GM21528 (cell line): Measurements from ENCODE around the gene USP21.
"Not testable (repeated sequence)": the region's sequence is repeated elsewhere in the genome, so short reads cannot be mapped to it uniquely, and the experiment has no call there.

Source experiments
- ATAC-seq: cut with Tn5 transposase; IDR thresholded peaks from one replicate; pipeline ENCODE4 v1.9.1; 2021; ENCODE audit warnings: mild to moderate bottlenecking, moderate library complexity; ENCODE audit not compliant: unreplicated experiment, low FRiP score

Gene USP21, protein sequence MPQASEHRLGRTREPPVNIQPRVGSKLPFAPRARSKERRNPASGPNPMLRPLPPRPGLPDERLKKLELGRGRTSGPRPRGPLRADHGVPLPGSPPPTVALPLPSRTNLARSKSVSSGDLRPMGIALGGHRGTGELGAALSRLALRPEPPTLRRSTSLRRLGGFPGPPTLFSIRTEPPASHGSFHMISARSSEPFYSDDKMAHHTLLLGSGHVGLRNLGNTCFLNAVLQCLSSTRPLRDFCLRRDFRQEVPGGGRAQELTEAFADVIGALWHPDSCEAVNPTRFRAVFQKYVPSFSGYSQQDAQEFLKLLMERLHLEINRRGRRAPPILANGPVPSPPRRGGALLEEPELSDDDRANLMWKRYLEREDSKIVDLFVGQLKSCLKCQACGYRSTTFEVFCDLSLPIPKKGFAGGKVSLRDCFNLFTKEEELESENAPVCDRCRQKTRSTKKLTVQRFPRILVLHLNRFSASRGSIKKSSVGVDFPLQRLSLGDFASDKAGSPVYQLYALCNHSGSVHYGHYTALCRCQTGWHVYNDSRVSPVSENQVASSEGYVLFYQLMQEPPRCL

DNA sequence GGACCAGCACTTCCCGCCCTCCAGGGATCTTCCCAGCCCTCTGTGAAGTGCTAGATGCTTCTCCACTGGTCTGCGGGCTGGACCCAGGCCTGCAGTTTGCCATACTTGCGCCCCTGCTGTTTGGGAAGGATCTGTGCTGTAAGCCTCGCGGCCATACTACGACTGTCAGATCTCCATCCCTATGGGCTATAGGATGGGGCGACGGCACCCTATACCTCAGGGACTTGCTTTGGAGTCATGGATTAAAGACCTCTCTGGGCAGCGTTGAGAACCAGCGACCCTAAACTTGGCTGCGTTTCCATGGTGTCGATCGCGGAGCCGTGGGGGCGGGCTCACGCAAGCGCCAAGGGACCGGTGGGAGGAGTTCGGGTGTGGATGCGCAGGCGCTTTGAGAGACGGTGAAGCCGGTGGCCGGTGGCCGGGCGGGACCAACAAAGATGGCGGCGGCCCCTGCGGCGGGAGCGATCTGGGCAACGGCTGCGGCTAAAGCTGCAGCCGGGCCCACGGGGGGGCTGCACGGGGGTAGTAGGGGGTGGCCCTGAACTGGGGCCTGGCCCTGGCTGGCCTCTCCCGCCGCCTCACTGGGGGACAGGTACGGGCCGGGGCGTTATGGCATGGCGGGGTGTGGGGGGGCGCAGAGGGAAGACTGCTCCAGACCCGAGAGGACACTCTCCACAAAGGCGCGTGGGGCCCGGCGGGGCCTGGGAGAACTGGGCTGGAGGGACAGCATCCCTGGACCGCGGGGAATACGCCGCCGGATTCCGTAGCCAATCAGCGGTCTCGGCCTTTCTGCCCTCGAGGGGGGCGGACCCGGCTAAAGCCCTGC lies at the start of gene USP21:
Gene USP21 (plus strand): TSS at position 414 of the 826 bp plus-strand sequence. CDS start 1,141 bp downstream, outside the sequence.
- ATAC-seq, result peak; percentile 59

DNA sequence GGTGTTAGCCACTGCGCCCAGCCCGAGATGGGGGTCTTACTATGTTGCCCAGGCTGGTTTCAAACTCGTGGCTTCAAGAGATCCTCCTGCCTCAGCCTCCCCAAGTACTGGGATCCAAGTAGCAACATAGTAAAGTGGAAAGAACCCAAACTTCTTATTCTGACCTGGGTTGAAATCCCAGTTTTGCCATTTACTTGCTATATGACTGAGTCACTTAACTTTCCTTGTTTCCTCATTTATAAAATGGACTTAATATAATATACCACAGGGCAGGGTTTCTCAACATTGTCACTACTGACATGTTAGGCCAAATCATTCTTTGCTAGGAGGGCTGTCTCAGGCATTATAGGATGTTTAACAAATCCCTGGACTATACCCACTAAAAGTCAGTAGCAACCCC lies 48.2 kb upstream of the USP21 start:
- no peak for ATAC-seq

DNA sequence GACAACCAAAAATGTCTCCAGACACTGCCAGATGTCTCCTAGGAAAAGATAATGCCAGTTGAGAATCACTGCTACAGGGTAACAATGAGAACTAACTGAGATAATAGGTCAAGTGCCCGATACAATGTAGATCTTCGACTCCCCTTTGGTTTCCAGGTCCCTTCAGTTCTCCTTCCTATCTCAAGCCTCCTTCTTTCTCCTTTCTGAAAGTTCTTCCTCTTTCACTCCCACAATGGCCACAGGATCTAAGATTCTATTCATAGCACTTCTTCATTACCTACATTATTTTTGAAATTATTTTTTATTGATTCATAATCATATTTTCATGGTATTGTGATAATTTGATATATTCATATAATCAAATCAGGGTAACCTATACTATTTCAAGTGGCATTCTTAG lies 47.8 kb upstream of the USP21 start:
- no peak for ATAC-seq

DNA sequence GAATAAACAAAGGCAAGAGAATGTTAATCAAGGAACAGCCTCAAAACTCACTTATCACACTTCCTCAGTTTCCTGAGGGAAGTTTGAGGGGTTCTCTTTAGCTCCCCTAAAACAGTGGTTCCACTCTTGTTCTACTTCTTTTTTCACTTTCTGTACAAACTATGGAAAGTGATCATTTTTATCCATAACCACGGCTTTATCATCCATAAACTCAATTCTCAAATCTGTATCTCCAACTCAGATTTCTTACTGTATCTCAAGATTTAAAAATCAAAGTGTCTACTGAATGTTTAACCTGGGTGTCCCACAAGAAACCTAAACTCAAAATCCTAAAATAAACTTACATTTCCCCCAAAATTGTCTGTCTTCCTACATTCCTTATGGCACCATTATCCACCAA lies 45.4 kb upstream of the USP21 start:
- no peak for ATAC-seq

DNA sequence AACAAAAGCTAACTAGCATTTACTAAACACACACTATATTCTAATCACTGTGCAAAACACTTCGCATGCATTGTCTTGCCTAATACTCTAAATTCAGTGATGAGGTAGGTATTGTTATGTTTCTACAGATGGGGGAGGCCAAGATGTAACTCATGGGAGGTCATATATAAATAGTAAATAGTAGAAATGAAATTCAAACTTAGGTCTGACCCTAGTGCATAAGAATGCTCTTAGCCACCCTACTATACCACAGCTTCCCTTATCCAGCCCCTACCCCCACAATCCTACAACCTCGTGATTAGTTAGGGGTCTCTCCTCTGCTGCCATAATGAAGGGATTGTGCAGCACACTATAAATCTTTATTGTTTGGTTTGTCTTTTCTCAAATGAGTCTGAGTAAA lies 44.7 kb upstream of the USP21 start:
- no peak for ATAC-seq

DNA sequence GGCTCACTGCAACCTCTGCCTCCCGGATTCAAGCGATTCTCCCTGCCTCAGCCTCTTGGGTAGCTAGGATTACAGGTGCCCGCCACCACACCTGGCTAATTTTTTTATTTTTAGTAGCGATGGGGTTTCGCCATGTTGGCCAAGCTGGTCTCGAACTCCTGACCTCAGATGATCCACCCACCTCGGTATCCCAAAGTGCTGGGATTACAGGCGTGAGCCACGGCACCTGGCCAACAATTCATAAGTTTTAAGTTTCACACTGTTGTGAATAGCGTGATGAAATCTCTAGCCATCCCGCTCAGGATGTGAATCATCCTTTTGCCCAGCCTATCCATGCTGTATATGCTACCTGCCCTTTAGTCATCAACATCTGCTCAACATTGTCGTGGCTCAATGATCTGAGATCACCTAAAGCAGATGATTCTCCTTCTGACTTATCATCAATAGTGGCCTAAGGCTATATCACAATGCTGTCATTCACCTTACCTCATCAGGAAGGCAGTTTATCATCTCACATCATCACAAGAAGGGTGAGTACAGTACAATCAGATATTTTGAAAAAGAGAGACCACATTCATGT lies 44.1 kb upstream of the USP21 start:
- no peak for ATAC-seq

DNA sequence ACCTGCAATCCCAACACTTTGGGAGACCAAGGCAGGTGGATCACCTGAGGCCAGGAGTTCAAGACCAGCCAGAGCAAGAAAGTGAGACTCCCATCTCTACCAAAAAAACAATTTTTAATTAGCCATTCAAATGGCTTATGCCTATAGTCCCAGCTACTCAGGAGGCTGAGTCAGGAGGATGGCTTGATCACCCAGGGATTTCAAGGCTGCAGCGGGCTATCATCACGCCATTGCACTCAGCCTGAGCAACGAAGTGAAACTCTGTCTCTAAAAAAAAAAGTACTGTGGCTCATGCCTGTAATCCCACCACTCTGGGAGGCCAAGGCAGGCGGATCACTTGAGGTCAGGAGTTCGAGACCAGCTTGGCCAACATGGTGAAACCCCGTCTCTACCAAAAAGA lies 43.3 kb upstream of the USP21 start:
- not testable (repeated sequence) for ATAC-seq

DNA sequence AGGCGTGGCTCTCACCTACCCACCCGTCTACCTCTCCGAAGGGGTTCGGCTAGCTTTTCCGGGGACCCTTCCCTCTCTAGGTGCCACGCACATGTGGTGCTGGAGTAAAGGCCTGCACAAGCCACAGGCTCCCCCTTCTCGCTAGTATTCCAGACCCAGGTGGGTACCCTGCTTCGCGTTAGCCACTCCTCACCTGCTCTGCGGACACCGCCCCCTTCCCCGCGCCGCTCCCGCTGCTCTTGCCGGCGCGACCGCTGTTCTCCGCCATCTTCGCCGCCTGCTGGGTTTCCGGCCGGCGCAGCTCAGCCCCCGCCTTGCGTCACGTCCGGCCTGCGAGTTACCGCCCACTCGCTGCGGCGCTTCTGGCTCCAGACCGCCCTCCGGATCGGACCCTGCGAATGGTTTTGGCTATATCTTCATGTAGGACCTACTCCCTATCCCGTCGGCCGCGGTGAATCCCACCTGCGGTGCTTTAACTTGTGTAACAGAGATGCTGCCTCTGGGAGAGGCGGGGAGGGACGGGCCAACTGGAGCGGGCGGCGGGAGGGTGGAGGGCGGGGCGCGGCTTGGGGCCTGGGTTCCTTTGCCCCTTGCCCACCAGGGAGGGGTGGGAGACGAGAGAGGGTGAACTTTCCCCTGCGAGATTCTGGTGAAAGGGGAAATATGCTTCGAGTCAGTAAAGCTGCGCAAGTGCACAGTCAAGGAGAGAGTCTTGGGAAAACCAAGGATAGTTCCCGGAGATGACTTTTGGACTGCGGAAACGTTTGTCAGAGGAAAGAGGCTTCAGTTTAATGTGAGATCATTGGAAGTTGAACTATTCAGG lies 41.3 kb upstream of the USP21 start, which contains the start of the genes NIT1 and PFDN2:
Gene NIT1 (plus strand): TSS at position 347 of the 823 bp plus-strand sequence. CDS start 72 bp downstream, at position 419.
Gene PFDN2 (minus strand): TSS at position 279 of the 823 bp plus-strand sequence. CDS start 11 bp downstream, at position 268.
- peak; percentile 79 for ATAC-seq

DNA sequence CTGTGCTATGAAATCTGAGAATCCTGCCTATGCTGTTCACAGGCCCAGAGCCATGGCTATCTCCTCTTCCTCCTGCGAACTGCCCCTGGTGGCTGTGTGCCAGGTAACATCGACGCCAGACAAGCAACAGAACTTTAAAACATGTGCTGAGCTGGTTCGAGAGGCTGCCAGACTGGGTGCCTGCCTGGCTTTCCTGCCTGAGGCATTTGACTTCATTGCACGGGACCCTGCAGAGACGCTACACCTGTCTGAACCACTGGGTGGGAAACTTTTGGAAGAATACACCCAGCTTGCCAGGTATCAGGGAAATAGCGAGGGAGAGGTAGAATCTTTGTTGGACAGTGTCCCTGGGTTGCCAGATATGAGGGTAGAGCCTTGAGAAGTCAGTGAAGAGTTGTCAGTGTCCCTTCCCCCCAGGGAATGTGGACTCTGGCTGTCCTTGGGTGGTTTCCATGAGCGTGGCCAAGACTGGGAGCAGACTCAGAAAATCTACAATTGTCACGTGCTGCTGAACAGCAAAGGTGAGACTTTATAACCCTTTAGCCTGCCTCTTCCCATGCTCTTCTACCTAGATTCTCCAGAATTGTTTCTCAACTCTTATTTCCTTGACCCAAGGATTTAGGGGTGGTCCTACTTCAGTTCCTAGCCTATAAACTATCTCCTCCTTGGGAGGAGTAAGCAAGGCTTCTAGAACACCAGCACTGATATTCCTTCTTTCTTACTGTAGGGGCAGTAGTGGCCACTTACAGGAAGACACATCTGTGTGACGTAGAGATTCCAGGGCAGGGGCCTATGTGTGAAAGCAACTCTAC lies 40.0 kb upstream of the USP21 start:
- no peak for ATAC-seq

DNA sequence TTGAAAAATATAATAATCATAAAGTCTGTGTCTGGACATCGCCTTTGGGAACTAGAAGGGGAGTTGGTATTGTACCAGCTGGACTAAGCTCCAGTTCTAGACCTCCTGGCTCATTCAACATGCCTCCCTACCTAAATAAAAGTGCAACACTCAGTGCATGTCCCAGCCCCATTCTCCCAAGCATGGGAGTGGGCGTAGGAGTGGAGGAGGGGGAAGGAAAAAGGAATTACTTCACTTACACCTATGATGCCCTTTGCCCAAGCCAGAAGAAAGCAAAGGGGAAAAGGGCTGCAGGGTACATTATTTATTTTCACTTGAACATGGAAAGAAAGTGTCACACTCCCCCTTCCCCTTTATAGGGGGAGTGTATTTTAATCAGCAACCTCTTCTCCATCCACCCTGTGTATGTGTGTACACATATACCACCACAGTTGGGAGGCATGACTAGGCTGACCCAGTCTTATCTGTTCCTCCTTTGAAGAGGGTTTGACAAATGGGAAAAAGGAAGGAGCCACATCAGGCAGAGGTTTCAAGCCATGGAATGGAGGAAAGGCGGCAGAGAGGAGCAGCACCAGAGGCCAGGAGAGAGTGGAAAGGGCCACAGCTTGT lies 38.2 kb upstream of the USP21 start:
- no peak for ATAC-seq

DNA sequence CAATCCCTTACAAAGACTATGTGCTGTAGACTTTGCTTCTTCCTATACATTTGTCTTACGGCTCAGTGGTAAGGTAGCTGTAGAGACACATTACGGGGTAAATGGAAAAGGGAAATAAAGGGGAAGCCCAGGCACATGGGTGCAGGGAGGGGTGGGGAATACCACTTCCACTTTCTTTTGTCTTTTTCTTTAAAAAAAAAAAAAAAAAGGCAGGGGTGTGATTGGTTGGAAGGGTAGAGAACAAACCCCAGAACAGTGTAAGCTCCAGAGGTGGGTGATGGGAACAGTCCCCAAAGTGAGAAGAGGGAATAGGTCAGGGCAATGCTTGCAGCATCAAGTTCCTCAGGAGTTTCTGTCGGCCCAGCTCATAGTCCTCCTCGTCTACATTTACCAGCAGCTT lies 37.5 kb upstream of the USP21 start:
- no peak for ATAC-seq

DNA sequence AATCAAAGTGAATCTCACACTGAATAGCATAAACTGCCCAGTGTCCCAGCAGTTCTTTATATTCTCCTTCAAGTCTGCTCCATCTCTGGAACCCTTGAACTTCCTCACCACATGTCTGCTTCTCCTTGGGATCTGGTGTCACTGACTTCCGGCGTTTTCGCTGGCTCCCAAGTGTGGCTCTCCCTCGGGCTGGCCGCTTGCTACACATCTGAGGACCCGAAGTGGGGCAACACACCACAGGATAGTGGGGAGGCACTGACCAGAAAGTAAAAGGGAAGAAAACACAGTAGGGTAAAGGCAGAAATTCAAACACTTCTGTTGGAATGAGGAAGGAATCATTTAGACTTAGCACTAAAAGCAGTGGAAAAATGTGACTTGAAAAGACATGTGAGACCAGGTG lies 36.3 kb upstream of the USP21 start:
- ATAC-seq, result no peak

DNA sequence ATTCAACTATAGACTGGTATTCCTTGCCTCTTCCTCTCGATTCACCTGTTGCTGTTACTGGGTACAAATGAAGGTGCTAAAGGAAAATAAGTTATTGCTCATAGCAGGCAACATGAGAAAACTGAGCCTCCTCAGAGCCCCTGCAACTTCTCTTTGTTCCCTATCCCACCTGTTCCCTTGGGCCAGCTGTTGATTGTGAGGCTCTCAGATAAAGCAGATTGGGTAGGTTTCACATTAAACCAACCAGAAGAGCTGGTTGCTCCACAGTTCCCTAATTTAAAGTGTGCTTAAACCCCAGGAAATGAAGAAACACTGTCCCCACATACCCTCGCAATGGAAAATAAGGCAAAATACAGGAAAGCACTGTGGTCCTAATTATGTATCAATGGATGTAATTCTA lies 31.7 kb upstream of the USP21 start:
- ATAC-seq, result no peak

DNA sequence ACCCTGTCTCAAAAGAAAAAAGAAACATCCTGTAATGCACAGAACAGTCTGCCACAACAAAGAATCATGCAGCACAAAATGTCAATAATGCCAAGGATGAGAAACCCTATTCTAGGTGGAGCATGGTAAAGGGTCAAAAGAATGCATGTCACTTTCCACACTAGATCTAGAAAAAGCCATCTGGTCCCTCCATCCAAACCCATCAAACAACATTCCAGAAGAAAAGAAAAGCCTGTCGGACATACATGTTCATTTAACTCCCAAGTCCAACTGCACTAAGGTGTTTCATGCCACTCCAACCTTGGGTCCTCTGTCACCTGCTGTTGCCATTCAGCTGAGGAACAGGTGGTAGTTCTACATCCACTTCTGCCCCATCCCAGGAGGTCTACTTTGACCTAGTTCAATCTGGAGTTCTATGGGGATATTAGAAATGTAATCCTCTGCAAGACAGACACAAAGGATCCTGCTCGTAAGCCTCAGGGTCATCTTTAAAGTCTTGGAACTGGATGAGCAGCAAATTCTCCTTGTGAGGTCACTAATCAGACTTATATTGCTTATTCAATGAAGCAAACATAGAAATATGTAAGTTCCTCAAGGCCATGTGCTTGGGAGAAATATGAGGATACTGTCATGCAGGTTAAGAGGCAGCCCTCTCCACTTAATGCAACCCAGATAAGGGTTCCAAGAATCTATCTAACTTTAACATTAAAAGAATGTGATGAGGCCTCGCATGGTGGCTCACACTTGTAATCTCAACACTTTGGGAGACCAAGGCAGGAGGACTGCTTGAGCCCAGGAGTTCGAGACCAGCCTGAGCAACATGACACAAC lies 30.5 kb upstream of the USP21 start:
- no peak for ATAC-seq

DNA sequence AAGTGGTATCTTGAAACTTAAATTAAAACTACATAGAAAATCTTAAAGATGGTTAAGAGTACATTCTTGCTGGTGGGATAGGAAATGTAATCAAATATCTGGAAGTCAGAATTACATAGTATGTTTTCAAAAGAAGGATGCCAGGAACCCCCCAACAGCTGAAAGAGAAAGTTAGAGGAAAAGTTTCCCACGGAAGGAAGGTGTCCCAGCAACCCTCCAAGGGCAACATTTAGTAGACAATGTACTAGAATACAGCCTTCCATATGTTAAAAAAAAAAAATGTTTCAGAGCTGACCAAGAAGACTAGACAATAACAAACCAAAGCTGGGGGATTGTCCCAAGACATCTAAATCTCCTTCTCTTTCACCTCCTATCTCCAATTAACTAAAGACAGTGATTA lies 29.0 kb upstream of the USP21 start:
- ATAC-seq, result no peak

DNA sequence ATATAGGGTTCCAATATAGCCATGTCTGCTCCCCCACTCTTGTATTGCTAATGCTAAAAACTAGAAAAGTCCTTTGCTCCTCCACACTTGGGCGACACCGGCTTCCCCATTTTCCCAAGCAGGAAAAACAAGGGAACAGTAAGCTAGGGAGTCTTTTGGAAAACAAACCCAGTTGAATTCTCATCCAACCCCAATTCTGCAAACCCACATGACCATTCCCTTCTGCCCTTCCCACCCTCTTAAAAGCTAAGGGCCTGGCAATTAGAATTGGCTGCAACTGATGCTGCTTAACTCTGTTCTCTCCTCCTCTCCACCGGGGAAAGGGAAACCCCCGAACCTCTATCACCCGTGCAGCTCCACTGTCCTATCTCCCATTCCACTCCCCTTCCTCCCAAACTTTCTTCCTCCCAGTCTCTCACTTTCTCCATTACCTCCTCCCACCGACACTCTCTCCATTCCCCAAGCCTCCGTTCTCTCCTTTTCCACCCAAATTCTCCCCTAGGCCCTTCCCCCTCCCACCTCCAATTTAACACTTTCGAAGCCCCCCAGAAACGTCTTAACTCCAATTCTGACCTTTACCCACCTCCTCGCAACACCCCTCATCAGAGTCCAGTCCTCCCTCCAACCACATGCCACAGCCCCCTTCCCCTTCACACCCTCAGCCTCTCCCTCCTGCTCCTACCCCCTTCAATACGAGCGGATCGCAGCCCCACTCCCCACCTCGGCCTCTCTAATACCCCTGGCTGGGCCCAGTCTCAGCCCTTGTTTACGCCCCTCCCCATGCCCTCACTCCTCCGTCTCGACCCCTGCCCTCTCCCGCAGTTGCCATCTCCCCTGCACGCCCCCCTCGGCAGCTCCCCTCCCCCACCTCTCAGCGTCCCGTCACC lies 27.5 kb upstream of the USP21 start:
- no peak for ATAC-seq
